GM21825 (cell line): ENCODE data around the gene EGR4.
"Not testable (repeated sequence)": the region's sequence is repeated elsewhere in the genome, so short reads cannot be mapped to it uniquely, and the experiment has no call there.

Experiments used
- ATAC-seq: cut with Tn5 transposase; IDR thresholded peaks from one replicate; pipeline ENCODE4 v1.9.1; 2021; ENCODE audit warnings: mild to moderate bottlenecking, moderate library complexity; ENCODE audit not compliant: unreplicated experiment

The EGR4 gene

GRCh38 chr2:73264332-73264606 is 29.1 kb downstream of the EGR4 start:
- ATAC-seq = no peak

GRCh38 chr2:73263540-73264331 is 29.6 kb downstream of the EGR4 start:
- ATAC-seq = no peak

GRCh38 chr2:73262691-73263429 is 30.5 kb downstream of the EGR4 start:
- not testable (repeated sequence) for ATAC-seq

GRCh38 chr2:73262108-73262651 is 31.2 kb downstream of the EGR4 start:
- no peak for ATAC-seq

GRCh38 chr2:73260338-73260984 is 32.9 kb downstream of the EGR4 start:
- ATAC-seq = no peak

GRCh38 chr2:73259704-73260337 is 33.5 kb downstream of the EGR4 start:
- ATAC-seq = no peak

GRCh38 chr2:73259276-73259675 is 34.1 kb downstream of the EGR4 start:
- no peak for ATAC-seq

- no peak for ATAC-seq
Observed at GRCh38 chr2:73258913-73259215, 34.5 kb downstream of the EGR4 start.

GRCh38 chr2:73258186-73258912 is 35.0 kb downstream of the EGR4 start:
- no peak for ATAC-seq

- ATAC-seq = no peak
Observed at GRCh38 chr2:73257425-73258125, 35.8 kb downstream of the EGR4 start.

GRCh38 chr2:73257021-73257420 is 36.3 kb downstream of the EGR4 start:
- ATAC-seq = no peak

GRCh38 chr2:73256618-73256922 is 36.8 kb downstream of the EGR4 start:
- ATAC-seq = no peak

GRCh38 chr2:73255907-73256617 is 37.3 kb downstream of the EGR4 start:
- ATAC-seq = no peak

- ATAC-seq = no peak
Observed at GRCh38 chr2:73255007-73255644, 38.2 kb downstream of the EGR4 start.

- ATAC-seq = no peak
Observed at GRCh38 chr2:73254343-73255006, 38.9 kb downstream of the EGR4 start.

- no peak for ATAC-seq
Observed at GRCh38 chr2:73253901-73254300, 39.4 kb downstream of the EGR4 start.

- ATAC-seq = no peak
Observed at GRCh38 chr2:73253400-73253799, 39.9 kb downstream of the EGR4 start.

GRCh38 chr2:73252238-73253027 is 40.9 kb downstream of the EGR4 start:
- no peak for ATAC-seq
